GM12875 (cell line): ENCODE results near the gene PSMG4.
"Not testable (repeated sequence)": the region's sequence is repeated elsewhere in the genome, so short reads cannot be mapped to it uniquely, and the experiment has no call there.

ENCODE experiments used
- H3K4me3 ChIP-seq: one replicate; pipeline ENCODE4 v1.5.1; 2011; ENCODE audit warnings: low read depth, low read length, control low read depth
- CTCF ChIP-seq: IDR thresholded peaks from 2 replicates; pipeline ENCODE4 v1.5.1; 2011; ENCODE audit warnings: low read depth, mild to moderate bottlenecking, control low read depth, inconsistent platforms, low read length, moderate library complexity, borderline replicate concordance; ENCODE audit not compliant: insufficient read depth

PSMG4 gene

GRCh38 chr6:3237761-3238662 is 20.7 kb upstream of the PSMG4 start:
- no peak for TF ChIP-seq CTCF
- no peak overlapping the region for H3K4me3 ChIP-seq

DNA sequence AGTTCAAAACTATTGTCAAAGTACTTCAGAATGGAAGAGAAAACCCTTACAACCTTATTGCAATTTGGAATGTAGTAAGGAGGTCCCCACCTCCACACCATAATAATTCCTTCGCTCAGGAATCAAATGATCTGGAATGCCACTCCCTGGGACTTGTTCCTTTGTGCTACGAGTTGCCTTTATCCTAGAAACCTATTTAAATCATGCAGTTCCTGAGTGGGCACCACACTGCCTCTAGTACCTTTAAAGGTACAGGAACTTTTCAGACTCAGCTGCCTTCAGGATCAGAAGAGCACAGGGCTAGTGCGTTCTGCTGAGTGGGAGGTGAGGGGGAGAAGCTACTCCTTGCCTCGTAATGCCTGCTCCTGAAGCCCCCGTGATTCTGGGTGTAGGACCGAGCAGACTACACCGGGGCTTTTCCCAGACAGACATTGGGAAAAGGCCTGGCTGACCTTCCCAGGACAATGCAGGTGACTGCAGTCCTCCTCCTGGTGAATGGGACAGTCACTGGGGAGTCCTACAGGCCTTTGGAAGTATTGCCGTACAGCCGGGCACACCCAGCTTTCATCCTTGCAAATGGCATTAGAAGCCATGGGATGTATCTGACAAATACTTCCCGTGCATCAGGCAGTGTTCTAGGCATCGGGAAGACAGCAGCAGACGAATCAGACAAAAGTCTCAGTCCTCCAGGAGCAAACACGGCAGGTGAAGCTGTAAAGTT is 19.5 kb upstream of the PSMG4 start:
- H3K4me3 ChIP-seq, result no peak overlapping the region
- no peak for TF ChIP-seq CTCF

DNA sequence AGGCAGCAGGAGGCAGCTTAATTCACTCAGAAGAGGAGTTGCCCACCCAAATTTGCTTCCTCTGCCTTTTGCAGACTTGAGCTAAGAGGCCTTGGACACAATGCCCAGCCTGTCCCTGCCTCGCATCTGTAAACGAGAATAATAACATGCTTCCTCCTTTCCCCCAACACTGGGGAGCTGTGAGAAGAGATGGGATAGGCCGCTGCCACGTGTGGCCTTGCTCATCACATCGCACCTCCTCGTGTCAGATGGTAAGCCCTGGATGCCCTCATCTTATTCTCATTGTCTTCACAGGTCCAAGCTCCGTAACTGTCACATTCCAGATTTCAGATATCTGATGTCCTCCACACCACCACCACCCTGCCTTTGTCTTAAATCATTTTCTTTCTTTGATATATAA is 18.2 kb upstream of the PSMG4 start:
- no peak for TF ChIP-seq CTCF
- H3K4me3 ChIP-seq, result no peak overlapping the region

DNA sequence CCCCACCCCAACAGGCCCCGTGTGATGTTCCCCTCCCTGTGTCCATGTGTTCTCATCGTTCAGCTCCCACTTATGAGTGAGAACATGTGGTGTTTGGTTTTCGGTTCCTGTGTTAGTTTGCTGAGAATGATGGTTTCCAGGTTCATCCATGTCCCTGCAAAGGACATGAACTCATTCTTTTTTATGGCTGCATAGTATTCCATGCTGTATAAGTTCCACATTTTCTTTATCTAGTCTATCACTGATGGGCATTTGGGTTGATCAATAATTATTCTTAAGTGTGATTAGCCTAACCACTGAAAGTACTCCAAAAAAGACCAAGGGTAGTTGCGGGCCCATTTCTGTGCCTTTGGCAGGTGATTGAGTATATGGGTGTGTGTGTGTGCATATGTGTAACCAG is 17.0 kb upstream of the PSMG4 start:
- not testable (repeated sequence) for H3K4me3 ChIP-seq

- H3K4me3 ChIP-seq, result no peak overlapping the region
- no peak for TF ChIP-seq CTCF
Measured at GRCh38 chr6:3242768-3243167, 16.0 kb upstream of the PSMG4 start.

DNA sequence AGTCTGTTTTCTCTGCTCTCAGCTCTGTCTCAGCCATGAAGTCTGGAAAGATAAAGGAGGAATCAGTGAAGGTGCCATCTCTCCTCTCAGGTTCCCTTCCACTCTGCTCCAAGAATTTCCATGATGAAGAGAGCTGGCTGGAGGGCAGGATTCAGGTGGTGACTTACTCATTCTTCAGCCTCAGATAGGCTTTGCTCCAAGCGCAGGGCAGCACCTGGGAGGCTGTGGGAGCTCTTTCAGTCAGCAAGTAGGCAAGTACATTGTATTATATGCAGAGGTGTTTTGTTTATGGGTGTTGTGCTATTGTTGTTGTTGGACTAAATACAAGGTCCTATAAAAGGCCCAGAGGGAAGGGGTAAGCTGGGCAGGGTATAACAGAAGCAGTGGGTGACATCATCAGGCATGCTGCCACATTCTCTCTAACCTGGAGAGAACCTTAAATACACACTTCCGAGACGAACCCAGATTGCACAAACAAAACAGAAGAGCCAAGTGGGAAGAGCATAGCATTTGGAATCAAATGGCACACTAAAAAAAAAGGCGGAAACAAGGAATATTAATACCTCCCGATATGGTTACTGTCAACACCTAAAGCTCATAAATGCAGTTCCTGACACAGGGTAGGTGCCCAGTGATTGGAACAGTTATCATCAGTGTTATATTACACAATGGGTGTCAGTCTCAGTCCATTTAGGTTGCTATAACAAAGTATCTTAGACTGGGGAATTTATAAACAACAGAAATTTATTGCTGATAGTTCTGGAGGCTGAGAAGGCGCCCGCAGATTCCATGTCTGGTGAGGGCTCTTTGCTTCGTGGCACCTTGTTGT is 14.5 kb upstream of the PSMG4 start:
- H3K4me3 ChIP-seq, result no peak overlapping the region
- TF ChIP-seq CTCF, result no peak

DNA sequence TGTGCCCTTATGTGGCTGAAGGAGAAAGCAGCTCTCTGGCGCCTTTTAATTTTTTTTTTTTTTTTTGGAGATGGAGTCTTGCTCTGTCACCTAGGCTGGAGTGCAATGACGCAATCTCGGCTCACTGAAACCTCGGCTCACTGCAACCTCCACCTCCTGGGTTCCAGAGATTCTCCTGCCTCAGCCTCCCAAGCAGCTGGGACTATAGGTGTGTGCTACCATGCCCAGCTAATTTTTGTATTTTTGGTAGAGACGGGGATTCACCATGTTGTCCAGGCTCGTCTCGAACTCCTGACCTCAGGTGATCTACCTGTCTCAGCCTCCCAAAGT is 13.9 kb upstream of the PSMG4 start:
- H3K4me3 ChIP-seq, result not testable (repeated sequence)

DNA sequence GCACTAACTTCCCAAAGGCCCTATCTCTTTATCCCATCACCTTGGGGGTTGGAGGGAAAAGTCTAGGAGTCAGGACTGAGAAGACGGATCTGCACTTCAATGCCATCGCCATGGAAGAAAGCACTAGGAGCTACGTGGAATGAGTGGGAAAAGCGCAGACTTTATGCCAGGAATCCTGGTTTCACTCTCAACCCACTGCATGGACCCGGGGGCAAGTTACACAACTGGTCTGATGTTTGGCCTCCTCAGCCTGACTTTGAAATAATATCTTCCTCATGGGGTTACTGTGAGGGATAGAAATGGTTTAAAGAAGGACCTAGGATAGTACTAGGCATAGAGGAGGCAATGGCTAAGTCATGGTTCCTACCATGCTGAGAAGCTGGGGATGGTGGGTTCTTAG is 13.5 kb upstream of the PSMG4 start:
- H3K4me3 ChIP-seq, result no peak overlapping the region
- TF ChIP-seq CTCF, result no peak
